Activated T-helper 17 cell treated with anti-CD3 and anti-CD28 coated beads, Interleukin-2, amount 50 U/mL, for 72 hours (primary cell): Measurements from ENCODE around the gene NELFCD. TPM values are rescaled to one million over a fixed set of nuclear protein-coding genes. Genes with fewer than 3 reads are reported as not detected.
"Not testable (repeated sequence)": the region's sequence is repeated elsewhere in the genome, so short reads cannot be mapped to it uniquely, and the experiment has no call there.

ENCODE experiments used
- ATAC-seq: fragments of 150-1000 bp; cut with Tn5 transposase; replicated peaks from 2 replicates; pipeline ENCODE4 v1.10.0; 2021; ENCODE audit warnings: mild to moderate bottlenecking, moderate library complexity
- H3K27ac Mint-ChIP-seq: one replicate; pipeline ENCODE4 v1.8.0; 2022; ENCODE audit warnings: mixed read lengths
- H3K27me3 Mint-ChIP-seq: one replicate; pipeline ENCODE4 v1.8.0; 2022; ENCODE audit warnings: mixed read lengths
- H3K36me3 Mint-ChIP-seq: one replicate; pipeline ENCODE4 v1.8.0; 2022; ENCODE audit warnings: low read depth, mild to moderate bottlenecking, mixed read lengths
- H3K4me1 Mint-ChIP-seq: one replicate; pipeline ENCODE4 v1.8.0; 2022; ENCODE audit warnings: mixed read lengths
- H3K4me3 Mint-ChIP-seq: one replicate; pipeline ENCODE4 v1.8.0; 2022; ENCODE audit warnings: mild to moderate bottlenecking, mixed read lengths
- H3K9me3 Mint-ChIP-seq: one replicate; pipeline ENCODE4 v1.8.0; 2022; ENCODE audit warnings: mixed read lengths
- total RNA-seq, 2 donors: library from RNA; stranded (reverse); gene quantifications; one replicate each; pipeline ENCODE4 v1.2.3, GENCODE V29; 2022

NELFCD gene
- total RNA-seq, 2 donors from 2014 or later = 92.7 to 124 TPM

GRCh38 chr20:58963922-58964321, 17.1 kb upstream of the NELFCD start:
- not testable (repeated sequence) for H3K4me1 Mint-ChIP-seq, H3K4me3 Mint-ChIP-seq, H3K36me3 Mint-ChIP-seq, H3K9me3 Mint-ChIP-seq, H3K27ac Mint-ChIP-seq, H3K27me3 Mint-ChIP-seq, ATAC-seq

GRCh38 chr20:58965270-58966064, 15.6 kb upstream of the NELFCD start:
- Mint-ChIP-seq H3K27me3 (peaks cover 7% of the 10 kb centered on the region), H3K36me3 (no peaks in the 10 kb centered on the region), H3K4me3 (no peak overlapping the region), H3K4me1 (no peaks in the 10 kb centered on the region), H3K27ac (no peak overlapping the region), H3K9me3 (no peaks in the 10 kb centered on the region)
- ATAC-seq = no peak

- no peaks in the 10 kb centered on the region for H3K4me1 Mint-ChIP-seq
- ATAC-seq = no peak
- H3K9me3 Mint-ChIP-seq = no peaks in the 10 kb centered on the region
- H3K27me3 Mint-ChIP-seq = peaks cover 4% of the 10 kb centered on the region
- no peaks in the 10 kb centered on the region for H3K36me3 Mint-ChIP-seq
- H3K4me3 Mint-ChIP-seq = no peak overlapping the region
- H3K27ac Mint-ChIP-seq = no peak overlapping the region
These were observed 13.2 kb upstream of the NELFCD start for GRCh38 chr20:58967652-58968429.

- no peaks in the 10 kb centered on the region for H3K36me3 Mint-ChIP-seq
- no peak for ATAC-seq
- H3K27ac Mint-ChIP-seq = no peak overlapping the region
- H3K4me3 Mint-ChIP-seq = no peak overlapping the region
- H3K27me3 Mint-ChIP-seq = no peaks in the 10 kb centered on the region
- H3K9me3 Mint-ChIP-seq = no peaks in the 10 kb centered on the region
- no peaks in the 10 kb centered on the region for H3K4me1 Mint-ChIP-seq
These were observed 11.6 kb upstream of the NELFCD start for GRCh38 chr20:58969439-58969838.

- Mint-ChIP-seq H3K27me3 (no peaks in the 10 kb centered on the region), H3K9me3 (no peaks in the 10 kb centered on the region), H3K4me1 (no peaks in the 10 kb centered on the region), H3K36me3 (no peaks in the 10 kb centered on the region), H3K27ac (no peak overlapping the region), H3K4me3 (no peak overlapping the region)
- ATAC-seq = no peak
These were observed 10.9 kb upstream of the NELFCD start for GRCh38 chr20:58970146-58970545.

GRCh38 chr20:58971429-58971828, 9.6 kb upstream of the NELFCD start:
- Mint-ChIP-seq H3K4me1 (no peaks in the 10 kb centered on the region), H3K36me3 (no peaks in the 10 kb centered on the region), H3K27ac (no peak overlapping the region), H3K4me3 (no peak overlapping the region), H3K9me3 (peaks cover 8% of the 10 kb centered on the region), H3K27me3 (no peaks in the 10 kb centered on the region)
- ATAC-seq = no peak

- no peak overlapping the region for H3K4me3 Mint-ChIP-seq
- no peaks in the 10 kb centered on the region for H3K36me3 Mint-ChIP-seq
- peaks cover 12% of the 10 kb centered on the region for H3K9me3 Mint-ChIP-seq
- no peaks in the 10 kb centered on the region for H3K27me3 Mint-ChIP-seq
- H3K4me1 Mint-ChIP-seq = no peaks in the 10 kb centered on the region
- no peak for ATAC-seq
- H3K27ac Mint-ChIP-seq = no peak overlapping the region
These were observed 7.9 kb upstream of the NELFCD start for GRCh38 chr20:58973179-58973578.

- H3K4me1 Mint-ChIP-seq = no peaks in the 10 kb centered on the region
- peaks cover 12% of the 10 kb centered on the region for H3K9me3 Mint-ChIP-seq
- ATAC-seq = no peak
- H3K36me3 Mint-ChIP-seq = no peaks in the 10 kb centered on the region
- no peak overlapping the region for H3K4me3 Mint-ChIP-seq
- no peak overlapping the region for H3K27ac Mint-ChIP-seq
- no peaks in the 10 kb centered on the region for H3K27me3 Mint-ChIP-seq
These were observed 7.2 kb upstream of the NELFCD start for GRCh38 chr20:58973866-58974265.

GRCh38 chr20:58975353-58975752, 5.7 kb upstream of the NELFCD start:
- no peaks in the 10 kb centered on the region for H3K27me3 Mint-ChIP-seq
- no peaks in the 10 kb centered on the region for H3K36me3 Mint-ChIP-seq
- H3K4me1 Mint-ChIP-seq = no peaks in the 10 kb centered on the region
- H3K27ac Mint-ChIP-seq = no peak overlapping the region
- H3K9me3 Mint-ChIP-seq = peaks cover 12% of the 10 kb centered on the region
- no peak overlapping the region for H3K4me3 Mint-ChIP-seq
- ATAC-seq = no peak

- no peak overlapping the region for H3K27ac Mint-ChIP-seq
- H3K4me1 Mint-ChIP-seq = no peaks in the 10 kb centered on the region
- H3K4me3 Mint-ChIP-seq = no peak overlapping the region
- ATAC-seq = no peak
- peaks cover 12% of the 10 kb centered on the region for H3K9me3 Mint-ChIP-seq
- H3K36me3 Mint-ChIP-seq = no peaks in the 10 kb centered on the region
- H3K27me3 Mint-ChIP-seq = no peaks in the 10 kb centered on the region
These were observed 4.9 kb upstream of the NELFCD start for GRCh38 chr20:58976061-58976730.

GRCh38 chr20:58978351-58979190, 2.5 kb upstream of the NELFCD start:
- ATAC-seq = no peak
- no peak overlapping the region for H3K27ac Mint-ChIP-seq
- H3K9me3 Mint-ChIP-seq = peaks cover 12% of the 10 kb centered on the region
- no peaks in the 10 kb centered on the region for H3K27me3 Mint-ChIP-seq
- peaks cover 15% of the 10 kb centered on the region for H3K36me3 Mint-ChIP-seq
- H3K4me1 Mint-ChIP-seq = peaks cover 8% of the 10 kb centered on the region
- H3K4me3 Mint-ChIP-seq = no peak overlapping the region

GRCh38 chr20:58981628-58982364, 740 bp downstream of the NELFCD start:
- Mint-ChIP-seq H3K36me3 (peaks cover 46% of the 10 kb centered on the region), H3K27ac (peak overlapping the region; percentile 80), H3K4me3 (peak overlapping the region; percentile 80), H3K27me3 (no peaks in the 10 kb centered on the region), H3K9me3 (peaks cover 1% of the 10 kb centered on the region), H3K4me1 (peaks cover 30% of the 10 kb centered on the region)
- ATAC-seq = peak; percentile 8

GRCh38 chr20:58982406-58983114, 1.5 kb downstream of the NELFCD start:
- Mint-ChIP-seq H3K4me1 (peaks cover 34% of the 10 kb centered on the region), H3K36me3 (peaks cover 54% of the 10 kb centered on the region), H3K27me3 (no peaks in the 10 kb centered on the region), H3K27ac (peak overlapping the region; percentile 80), H3K9me3 (no peaks in the 10 kb centered on the region), H3K4me3 (peak overlapping the region; percentile 80)
- ATAC-seq = peak; percentile 15
